Measurements from ENCODE around the gene VSTM2L.
"Not testable (repeated sequence)": the region's sequence is repeated elsewhere in the genome, so short reads cannot be mapped to it uniquely, and the experiment has no call there.

VSTM2L gene

DNA sequence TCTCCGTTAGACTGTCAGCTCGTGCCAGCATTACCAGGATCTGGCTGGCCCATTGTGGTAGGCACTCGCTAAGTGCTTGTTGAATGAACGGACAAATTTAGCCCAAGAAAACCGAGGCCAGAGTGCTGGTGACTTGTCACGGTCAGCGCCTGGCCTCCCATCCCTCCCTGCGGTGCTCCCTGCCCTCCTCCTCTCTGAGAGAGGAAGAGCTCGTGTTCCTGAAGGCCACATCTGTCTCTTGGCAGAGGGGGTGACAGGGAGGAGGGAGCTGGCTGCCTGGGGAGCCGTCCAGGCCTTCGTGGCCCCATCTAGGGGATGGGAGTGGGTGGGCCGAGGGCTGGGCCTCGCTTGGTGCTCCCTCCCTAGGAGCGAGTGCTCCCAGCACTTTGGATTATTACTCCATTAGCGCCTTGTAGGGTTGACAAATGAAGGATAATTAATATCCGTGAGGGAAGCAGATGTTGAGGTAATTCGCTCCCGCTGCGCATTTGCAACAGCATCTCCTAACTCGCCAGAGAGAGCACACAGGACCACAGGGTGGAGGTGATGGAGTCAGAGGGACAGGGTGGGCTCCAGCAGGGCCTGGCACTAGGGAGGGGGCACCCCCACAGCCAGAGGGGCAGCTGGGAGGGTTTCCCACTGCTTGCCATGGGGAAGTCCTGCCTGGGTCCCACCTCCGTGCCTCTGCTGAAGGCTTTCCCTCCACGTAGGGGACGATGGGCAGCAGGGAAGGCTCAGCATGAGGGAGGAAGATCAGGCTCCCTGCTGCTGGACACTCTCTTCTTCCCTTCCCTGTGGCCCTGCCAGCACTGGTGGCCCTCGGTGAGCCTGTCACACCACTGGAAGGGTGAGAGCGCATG, 37.0 kb downstream of the VSTM2L start:
- no peak for DNase-seq

DNA sequence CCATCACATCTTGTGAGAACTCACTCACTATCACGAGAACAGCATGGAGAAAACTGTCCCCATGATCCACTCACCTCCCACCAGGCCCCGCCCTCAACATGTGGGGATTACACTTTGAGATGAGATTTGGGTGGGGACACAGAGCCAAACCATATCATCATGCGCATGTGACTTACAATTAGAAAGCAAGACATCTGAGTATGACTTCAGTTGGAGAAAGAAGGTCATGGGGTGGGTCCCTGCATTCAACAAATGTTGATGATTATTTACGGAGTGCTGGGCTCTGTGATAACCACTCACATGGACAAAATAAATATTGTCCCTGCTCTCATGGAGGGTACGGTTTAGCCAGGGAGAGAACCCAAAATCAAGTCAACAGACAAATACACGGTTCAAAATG, 37.9 kb downstream of the VSTM2L start:
- DNase-seq = no peak

DNA sequence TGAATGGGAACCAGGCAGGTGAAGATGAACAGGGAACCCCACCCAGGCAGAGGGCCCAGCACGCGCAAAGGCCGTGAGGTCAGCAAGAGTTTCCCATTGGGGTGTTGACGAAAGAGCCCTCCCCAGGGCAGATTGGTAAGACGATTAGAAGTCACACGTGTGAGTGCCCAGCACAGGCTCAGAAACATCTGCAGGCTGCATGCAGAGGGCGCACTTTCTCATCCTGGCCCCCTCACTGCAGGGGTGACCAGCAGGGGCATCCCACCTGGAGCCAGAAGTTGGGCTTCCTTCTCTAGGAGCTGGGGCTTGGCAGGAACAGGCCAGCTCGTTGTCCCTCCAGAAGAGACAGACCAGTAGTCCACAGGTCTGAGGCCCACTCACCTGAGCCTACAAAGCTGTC, 38.4 kb downstream of the VSTM2L start:
- DNase-seq = no peak

DNA sequence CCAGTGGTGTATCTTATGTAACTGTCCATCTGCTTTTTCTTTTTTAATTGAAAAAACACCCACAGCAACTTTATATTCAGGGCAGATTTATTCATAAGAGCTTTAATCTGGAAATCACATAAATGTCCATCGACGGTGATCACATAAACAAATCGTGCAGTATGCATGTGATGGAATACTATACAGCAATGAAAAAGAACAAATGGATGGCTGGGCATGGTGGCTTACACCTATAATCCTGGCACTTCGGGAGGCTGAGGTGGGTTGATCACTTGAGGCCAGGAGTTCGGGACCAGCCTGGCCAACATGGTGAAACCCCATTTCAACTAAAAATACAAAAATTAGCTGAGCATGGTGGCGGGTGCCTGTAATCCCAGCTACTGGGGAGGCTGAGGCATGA, 39.1 kb downstream of the VSTM2L start:
- DNase-seq = no peak

DNA sequence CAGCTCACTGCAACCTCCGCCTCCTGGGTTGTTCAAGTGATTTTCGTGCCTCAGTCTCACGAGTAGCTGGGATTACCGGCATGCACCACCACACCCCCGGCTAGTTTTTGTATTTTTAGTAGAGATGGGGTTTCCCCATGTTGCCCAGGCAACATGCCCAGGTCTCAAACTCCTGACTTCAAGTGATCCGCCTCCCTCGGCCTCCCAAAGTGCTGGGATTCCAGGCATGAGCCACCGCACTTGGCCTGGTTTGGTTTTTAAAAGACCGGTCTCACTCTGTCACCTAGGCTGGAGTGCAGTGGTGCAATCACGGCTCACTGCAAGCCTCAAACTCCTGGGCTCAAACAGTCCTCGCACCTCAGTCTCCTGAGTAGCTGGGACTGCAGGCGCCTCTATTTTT, 40.1 kb downstream of the VSTM2L start:
- DNase-seq = no peak

DNA sequence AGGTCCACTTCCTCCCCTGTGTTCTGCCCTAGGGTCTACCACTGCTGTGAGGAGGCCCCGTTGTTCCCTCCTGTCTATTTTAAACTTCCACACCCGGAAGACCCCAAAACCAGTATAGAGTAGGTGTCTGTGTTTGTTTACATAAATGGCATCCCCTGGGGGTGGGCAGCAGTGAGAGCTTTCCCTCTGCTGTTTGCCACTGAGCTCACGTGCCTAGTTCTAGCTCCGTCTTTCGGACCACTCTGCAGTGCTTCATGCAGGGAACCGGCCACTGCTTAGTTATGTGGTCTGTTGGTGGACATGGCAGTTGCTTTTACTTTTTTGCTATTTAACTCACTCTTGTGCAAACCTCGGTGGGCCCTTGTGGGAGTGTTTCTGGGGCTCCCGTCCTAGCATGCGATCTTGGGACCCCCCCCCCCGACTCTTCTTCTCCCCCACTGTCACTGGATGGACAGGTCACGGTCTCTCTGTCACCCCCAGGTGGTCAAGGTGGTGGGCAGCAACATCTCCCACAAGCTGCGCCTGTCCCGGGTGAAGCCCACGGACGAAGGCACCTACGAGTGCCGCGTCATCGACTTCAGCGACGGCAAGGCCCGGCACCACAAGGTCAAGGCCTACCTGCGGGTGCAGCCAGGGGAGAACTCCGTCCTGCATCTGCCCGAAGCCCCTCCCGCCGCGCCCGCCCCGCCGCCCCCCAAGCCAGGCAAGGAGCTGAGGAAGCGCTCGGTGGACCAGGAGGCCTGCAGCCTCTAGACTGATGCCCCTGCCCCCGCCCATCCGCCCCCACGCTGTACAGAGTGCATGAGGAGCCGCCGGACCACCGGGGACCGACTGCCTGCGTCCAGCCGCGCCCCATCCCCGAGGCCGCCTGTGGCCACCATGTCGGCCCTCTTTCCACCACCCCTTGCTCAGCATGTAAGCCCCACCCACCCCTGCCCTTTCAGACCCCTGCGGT, 40.9 kb downstream of the VSTM2L start:
- DNase-seq = no peak

DNA sequence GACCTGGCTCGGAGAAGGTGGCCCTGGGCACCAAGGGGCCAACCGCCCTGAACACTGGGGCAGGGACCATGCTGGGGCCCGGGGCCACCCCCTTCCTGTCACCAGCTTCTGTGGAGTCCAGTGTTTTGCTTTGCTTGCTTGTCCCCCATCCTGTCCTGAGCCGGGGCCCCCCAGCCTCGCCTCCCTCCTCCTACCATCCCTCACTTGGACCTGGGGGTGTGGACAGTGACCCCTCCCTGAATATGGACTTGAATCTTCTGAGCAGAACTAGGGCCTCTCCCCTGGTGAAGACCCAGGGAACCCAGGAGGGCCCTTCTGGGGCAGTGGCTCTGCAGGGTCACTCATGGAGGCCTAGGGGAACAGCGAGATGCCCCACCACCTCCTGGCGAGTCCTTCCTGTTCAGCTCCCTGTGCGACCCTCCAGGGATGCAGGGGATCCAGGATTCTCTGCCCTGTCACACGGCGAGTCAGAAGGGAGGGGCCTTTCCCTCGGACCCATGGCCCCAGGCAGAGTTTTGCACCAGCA, 41.6 kb downstream of the VSTM2L start:
- no peak for DNase-seq

DNA sequence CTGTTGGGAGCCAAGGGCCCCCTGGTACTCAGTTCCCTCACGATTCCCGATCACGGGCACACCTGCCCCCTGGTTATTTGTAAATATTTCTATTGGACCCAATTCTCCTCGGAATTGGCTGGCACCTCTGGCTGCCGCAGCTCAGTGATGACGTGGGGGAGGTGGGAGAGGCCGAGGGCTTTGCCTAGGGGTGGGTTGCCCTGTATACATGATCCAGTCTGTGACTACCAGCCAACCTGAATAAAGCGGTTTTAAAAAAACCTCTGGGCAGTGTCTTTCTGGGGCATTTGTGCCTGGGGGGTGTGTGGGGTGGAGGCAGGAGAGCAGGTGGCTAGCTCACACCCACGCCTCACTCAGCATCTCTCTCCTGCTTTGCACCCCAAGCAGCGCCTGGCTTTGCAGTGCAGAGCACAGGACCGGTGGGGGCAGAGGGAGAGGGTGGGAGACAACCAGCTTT, 42.2 kb downstream of the VSTM2L start:
- no peak for DNase-seq

DNA sequence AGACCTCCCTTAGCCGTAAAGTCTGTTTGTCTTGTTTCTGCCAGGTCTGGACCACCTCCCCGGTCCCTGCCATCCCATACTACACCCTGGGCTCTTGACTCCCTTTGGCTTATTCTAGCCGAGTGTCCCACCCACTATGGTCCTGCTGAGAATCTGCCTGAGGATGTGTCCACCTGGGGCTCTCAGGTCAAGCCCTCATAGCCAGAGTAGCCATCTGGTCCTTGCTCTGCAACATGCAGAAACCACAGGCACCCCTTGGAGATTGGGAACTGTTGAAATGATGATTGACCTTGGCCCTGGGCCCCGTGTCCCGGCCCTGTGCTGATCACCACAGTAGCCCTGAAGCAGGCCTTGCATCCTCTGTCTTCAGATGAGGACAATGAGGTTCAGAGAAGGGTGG, 44.0 kb downstream of the VSTM2L start:
- DNase-seq = no peak

DNA sequence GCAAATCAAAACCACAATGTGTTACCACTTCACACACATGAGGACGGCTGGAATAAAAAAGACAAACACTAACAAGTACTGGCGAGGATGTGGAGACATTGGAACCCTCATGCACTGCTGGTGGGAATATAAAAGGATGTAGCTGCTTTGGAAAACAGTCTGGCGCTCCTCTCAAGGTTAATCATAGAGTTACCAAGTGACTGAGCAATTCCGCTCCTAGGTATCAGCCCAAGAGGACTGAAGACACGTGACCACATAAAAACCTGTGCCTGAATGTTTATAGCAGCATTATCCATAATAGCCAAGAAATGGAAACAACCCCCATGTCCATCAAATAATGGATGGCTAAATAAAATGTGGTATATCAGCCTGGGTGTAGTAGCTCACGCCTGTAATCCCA, 45.0 kb downstream of the VSTM2L start:
- DNase-seq = no peak

DNA sequence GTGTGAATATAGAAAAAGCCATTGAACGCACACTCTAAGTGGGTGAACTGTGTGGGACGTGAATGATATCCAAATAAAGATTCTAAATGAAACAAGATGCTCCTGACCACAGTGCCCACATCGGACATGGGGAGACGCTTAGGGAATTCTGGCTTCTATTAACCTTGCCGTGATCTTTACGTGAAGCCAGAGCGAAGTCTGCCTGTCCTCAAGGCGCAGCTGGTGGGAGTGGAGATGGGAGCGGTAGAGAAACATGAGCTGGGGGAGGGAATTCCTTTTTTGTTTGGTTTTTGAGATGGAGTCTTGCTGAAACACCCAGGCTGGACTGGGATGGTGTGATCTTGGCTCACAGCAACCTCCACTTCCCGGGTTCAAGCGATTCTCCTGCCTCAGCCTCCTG, 46.0 kb downstream of the VSTM2L start:
- no peak for DNase-seq

DNA sequence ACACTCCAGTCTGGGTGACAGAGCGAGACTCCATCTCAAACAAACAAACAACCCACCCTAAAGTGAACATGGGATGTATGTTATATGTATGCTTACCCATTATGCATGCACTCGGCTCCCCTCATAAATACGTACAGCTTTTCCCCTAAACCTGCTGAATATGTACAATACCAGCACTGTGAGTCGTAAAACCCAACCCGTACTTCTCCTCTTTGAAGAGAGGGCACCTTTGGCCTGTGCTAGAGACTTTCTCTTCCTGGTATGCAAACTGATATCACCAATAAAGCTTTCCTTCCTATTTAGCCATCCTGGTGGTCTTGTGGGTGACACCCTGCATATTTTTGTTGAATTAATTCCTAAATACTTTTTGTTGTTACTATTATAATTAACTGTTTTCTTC, 51.3 kb downstream of the VSTM2L start:
- DNase-seq = no peak

DNA sequence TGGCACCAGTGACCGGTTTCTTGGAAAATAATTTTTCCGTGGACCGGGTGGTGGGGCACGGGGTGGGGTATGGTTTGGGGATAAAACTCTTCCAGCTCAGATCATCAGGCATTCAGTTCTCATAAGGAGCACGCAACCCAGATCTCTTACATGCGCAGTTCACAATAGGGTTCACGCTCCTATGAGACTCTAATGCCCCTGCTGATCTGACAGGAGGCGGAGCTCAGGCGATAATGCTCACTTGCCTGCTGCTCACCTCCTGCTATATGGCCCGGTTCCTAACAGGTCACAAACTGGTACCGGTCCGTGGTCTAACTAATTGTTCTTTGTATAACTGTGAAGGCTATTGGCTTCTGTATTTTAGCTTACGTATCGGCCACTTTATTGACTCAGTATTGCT, 51.7 kb downstream of the VSTM2L start:
- DNase-seq = no peak

DNA sequence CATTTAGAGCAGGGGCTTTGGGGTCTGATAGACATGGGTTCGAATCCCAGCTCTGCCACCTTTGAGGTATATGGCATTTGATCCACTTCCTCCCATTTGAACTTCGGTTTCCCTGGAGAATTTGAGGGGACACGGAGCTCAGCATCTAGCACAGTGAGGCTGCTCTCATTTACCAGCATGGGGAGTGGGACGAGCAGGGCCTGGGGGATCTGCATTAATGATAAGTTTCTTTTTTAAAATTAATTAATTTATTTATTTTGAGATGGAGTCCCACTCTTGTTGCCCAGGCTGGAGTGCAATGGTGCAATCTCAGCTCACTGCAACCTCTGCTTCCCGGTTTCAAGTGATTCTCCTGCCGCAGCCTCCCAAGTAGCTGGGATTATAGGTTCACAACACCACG, 52.6 kb downstream of the VSTM2L start:
- DNase-seq = no peak

DNA sequence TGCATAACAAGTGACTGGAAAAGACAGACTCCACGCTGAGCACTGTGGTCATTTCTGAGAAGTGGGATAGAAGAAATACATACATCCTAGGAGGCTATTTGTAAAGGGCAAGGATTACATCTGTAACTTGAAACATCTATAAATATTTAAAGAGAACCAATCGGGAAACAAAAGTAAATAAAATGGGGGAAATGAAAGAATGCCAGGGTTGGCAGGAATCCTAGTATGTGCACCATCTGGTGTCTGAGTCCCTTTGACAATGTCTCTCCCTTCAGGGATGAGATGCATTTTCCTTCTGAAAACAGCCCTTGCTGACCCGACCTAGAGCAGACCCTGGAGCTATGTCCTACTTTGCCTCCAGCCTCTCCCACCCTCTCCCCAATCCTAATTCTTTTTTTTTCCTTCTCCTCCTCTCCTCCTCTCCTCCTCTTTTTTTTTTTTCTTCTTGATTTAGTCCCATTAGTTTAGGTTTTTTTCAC, 53.2 kb downstream of the VSTM2L start:
- DNase-seq = no peak

DNA sequence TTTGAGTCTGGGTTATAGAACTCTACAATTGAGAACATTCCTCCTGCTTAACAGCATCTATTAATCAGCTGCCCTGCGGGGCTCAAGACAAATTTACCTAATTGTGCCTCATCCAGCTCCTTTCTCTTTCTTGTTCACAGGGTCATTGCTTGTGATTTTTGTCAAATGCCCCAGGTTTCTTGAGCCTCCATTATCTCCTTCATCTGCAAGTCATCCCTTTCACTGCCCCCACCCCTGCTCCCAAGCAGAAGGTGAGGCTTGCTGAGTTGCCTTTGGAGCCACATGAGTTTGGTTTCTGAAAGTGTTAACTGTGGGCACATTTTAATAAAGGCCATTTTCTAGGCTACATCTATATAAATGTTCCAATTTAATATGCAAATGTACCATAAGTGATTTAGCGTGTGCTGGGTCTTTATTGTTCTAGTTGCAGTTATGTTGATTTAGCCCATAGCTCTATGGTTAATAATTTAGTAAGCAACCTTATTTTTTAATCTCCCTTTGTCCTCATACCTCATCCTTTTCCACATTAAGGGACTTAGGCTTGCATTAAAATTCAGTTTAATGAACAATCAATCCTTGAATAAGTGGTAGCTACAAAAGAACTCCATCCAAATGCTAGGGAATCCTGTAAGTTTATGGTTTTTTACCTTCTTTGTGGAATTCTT, 56.1 kb downstream of the VSTM2L start:
- DNase-seq = no peak

DNA sequence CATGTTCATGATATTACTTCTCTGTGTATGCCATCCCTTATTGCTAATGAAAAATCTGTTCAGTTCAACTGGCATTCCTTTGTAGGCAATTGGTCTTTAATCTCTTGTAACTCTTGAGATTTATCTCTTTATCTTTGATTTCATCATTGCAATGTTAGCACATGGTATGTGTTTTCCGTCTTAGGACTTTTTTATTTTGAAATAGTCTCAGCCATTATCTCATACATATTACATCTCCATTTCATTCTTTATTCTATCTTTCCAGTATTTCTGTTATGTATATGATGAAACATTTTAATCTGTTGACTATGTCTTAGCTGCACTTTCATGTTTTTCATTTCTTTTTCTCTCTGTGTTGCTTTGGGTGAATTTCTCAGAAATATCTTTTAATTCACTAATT, 58.1 kb downstream of the VSTM2L start:
- no peak for DNase-seq

DNA sequence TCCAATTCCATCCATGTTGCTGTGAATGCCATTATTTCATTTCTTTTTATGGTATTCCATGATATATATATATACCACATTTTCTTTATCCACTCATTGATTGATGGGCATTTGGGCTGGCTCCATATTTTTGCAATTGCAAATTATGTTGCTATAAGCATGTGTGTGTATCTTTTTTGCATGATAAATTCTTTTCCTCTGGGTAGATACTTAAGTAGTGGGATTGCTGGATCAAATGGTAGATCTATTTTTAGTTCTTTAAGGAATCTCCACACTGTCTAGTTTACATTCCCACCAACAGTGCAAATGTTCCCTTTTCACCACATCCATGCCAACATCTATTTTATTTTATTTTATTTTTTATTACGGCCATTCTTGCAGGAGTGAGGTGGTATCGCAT, 60.6 kb downstream of the VSTM2L start:
- not testable (repeated sequence) for DNase-seq

DNA sequence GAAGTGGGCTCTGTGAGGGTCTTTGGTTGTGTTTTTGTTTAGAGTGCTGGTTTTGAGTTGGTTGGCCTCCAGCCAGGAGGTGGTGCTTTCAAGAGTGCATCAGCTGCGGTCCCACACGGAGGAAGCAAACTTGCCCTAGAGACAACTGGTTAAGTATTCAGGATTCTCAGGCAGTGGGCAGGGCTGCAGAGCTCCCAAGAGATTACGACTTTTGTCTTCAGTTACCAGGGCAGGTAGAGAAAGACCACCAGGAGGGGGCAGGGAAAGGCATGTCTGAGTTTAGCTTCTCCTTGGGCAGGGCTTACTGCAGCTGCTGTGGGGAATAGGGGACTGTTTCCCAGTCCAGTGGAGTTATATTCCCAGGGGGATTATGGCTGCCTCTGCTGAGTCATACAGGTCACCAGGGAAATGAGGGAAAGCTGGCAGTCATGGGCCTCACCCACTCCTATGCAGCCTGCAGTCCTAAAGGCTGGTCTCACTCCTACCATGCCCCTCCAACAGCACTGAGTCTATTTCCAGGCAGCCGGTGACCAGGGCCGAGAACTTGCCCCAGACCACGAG, 66.0 kb downstream of the VSTM2L start:
- DNase-seq = no peak

DNA sequence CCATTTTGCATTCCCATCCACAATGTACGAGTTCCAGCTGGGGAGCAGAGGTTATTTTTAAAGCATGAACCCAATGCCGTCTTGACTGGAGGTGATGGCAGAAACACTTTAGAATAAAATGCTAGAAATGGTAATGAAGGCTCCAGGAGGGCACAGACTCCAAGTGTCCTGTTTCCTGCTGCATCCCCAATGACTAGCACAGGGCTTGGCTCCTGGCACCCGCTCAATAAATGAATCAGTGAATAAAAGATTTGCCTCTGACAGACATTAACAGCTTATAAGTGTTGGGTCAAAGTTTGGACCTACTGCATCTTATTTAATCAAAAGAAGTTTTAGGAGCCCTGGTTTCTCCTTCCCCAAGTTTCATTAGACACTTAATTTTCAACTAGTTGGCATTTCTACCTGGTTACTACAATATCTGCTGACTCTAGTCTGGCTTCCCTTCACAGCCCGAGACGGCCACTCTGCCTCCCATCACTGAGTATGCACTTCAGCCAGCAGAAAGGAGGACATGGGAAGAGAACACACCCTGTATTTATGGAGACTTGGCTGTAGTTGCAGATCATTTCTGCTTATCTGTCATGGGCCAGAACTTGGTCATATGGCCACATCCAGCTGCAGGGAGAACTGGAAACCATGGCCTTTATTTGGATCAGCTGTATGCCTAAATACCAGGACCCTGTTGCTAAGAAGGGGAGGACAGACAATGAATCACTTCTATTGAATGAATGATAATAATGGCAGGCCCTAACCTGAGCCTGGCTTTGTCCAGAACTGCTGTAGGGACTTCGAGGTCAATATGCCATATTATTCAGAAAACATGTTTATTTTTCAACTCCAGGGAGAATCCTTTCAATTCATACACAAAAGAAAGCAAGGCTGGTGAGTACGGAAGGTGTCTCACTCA, 67.3 kb downstream of the VSTM2L start:
- no peak for DNase-seq

DNA sequence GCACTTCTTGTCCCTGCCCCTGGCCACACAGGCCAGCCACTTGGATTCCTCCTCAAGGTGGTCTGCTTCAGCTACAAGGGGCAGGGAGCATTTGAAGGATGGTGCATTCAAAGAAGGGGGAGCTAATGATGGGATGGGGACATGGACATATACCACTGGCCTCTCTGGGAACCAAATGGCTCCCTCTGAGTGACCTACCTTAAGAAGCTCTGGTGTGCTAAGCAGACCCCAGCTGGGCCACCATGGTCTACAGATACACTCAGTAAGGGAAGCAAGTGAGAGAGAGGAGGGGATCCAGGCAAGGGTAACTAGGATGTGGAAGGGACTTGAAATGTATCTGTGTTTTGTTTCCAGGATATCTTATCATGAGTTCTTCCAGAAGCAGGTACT, 67.9 kb downstream of the VSTM2L start:
- DNase-seq = no peak
